GM19099 (cell line): ENCODE data around the gene ATP1A1.

Experiments used
- POLR2A ChIP-seq: IDR thresholded peaks from 3 replicates; pipeline ENCODE4 v1.6.1; 2011; ENCODE audit warnings: low read depth; ENCODE audit not compliant: insufficient read length; ENCODE audit errors: extremely low read depth

ATP1A1 gene

DNA sequence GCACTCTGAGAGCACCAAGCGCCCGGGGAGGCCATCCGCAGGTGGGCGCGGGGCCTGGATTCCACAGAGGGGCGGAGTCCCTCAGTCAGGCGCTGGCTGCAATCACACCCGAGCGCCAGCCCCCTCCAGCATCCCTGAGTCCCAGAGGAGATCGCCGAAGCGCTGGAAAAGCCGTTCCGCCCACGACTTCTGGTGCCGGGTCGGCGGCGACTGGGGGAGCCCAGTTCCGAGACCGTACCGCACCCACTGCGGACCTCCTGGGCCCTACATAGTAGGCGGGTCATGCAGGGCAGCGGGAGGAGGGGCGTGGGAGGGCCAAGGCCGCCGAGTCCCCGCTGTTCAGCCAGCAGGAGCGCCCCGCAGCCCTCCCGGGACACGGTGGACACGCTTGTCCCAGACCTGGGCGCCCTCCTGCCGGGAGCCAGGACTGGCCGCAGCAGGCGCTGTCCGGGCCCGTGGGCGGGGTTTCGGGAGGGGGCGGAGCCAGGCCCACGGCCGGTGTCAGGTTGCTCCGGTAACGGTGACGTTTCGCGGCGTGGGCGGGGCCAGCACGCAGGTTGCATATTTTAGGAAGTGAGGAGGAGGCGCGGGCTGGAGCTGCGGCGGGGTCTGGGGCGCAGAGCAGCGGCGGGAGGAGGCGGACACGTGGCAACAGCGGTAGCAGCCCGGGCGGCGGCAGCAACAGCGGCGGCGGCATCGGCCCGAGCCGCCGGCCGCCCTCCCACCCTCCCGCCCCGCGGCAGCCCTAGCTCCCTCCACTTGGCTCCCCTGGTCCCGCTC is at the start of gene ATP1A1:
TSS of gene ATP1A1 (plus strand) at position 594 of the 780 bp plus-strand sequence. CDS start 268 bp downstream, outside the sequence.
- TF ChIP-seq POLR2A = peak; percentile 95

GRCh38 chr1:116323491-116323890 is 49.6 kb upstream of the ATP1A1 start:
- TF ChIP-seq POLR2A = no peak

DNA sequence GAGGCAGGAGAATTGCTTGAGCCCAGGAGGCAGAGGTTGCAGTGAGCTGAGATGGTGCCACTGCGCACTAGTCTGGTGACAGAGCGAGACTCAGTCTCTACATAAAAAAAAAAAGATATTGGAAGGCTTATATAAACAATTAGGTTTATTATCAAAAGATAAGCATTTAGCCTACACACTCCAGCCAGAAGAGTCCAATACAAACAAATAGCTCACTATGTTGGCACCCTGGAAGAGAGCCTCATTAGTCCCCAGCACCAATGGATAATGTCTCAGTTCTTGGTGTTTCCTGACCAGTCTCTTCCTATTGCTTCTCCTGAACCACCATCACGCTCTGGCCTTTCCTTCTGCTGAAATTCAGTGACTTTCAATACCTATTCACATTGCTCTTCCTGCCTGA is 48.6 kb upstream of the ATP1A1 start:
- TF ChIP-seq POLR2A = no peak

DNA sequence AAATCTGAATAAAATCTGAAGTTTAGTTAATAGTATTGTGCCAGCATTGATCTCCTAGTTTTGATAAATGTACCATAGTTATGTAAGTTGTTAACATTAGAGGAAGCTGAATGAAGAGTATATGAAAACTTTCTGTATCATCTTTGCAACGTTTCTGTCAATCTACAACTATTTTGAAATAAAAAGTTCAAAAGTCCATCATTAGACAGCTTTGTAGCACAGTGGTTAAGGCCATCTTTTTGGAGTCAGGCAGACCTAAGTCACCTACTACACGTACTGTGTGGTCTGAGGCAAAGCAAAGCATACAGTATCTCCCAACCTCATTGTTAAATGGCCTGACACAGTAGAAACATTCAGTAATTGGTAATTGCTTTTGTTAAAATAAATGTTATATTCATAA is 47.9 kb upstream of the ATP1A1 start:
- TF ChIP-seq POLR2A = no peak

GRCh38 chr1:116325922-116326321 is 47.1 kb upstream of the ATP1A1 start:
- no peak for TF ChIP-seq POLR2A

DNA sequence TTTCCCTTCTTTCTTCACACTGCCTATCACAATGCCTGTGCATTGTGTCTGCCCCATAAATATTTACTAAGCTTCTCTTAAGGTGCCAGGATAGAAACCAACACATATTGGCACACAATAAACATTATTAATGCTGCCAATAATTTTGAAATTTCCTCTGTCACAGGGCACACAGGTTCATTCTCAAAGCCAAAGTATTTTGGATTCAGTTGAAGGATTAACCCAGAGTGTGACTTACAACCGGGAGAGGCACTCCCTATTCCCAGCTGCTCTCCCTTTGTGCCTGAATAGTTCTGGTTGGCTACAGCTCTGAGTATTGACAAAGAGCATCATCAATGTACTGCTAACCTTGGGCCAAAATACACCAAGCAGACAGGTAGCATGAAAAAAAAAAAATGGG is 46.6 kb upstream of the ATP1A1 start:
- TF ChIP-seq POLR2A = no peak

- no peak for TF ChIP-seq POLR2A
These were observed 44.4 kb upstream of the ATP1A1 start for GRCh38 chr1:116328671-116329070.

GRCh38 chr1:116329524-116330341 is 43.3 kb upstream of the ATP1A1 start:
- TF ChIP-seq POLR2A = no peak

GRCh38 chr1:116330342-116330652 is 42.7 kb upstream of the ATP1A1 start:
- TF ChIP-seq POLR2A = no peak

DNA sequence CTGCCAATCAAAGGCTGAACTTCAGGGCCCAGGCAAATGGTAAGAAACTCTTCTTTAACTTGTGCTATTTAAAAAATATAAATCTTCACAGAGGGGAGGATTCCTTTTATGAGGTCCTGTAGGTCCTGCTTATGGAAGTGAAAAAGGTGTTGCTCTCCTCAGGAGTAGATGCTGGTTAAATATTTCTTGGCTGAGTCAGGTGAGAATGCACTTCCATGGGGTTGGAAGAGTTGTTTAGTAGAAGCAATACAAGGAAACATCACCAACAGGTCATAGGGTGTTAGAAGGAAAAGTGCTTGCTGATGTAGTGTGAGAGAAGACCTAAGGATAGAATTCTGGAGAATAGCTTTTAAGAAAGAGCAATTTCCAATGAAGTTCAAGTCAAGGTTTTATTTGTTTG is 42.2 kb upstream of the ATP1A1 start:
- no peak for TF ChIP-seq POLR2A

- TF ChIP-seq POLR2A = no peak
These were observed 41.5 kb upstream of the ATP1A1 start for GRCh38 chr1:116331523-116331922.

- no peak for TF ChIP-seq POLR2A
These were observed 40.6 kb upstream of the ATP1A1 start for GRCh38 chr1:116332451-116332850.

DNA sequence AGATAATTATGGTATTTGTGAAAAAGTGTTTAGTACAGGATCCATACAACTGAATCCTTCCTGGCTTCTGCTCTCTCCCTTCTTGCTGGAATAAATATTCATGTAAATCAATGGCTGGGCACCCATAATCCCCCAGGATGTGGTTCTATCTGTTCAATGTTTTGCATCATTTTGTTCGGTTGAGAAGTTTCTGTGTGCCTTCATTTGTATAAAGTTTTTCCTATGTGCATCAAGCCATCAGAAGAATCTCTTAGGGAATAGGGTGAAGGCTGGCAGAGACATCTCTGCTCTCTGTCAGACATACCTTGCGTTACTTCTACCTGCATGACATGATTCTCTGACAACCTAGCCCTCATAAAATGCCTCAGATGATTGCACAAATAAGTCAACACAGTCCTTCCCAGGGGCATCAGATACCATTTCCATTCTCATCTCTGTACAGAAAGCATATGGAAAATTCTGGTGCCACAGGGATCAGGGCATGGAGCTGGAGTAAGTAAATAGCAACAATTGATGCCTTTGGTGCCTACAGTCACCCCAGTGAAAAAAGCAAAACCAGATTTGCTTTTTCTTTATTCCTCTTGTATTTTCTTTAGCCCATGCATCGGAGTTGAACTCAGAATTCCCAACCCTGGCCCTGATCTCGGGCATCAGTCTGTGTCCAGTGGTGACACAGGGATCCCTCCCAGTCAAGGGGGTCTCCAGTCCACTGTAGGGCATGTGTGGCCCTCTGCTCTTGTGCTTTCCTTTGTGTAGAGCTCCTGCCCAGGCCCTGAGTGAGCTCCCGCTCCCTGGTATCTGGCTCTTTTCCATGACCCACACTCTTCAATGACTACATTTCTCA is 39.7 kb upstream of the ATP1A1 start:
- TF ChIP-seq POLR2A = no peak

GRCh38 chr1:116334015-116334547 is 39.0 kb upstream of the ATP1A1 start:
- TF ChIP-seq POLR2A = no peak

- no peak for TF ChIP-seq POLR2A
These were observed 38.0 kb upstream of the ATP1A1 start for GRCh38 chr1:116334868-116335635.
